NCI-H187 treated with DMSO at 0.1 percent for 48 hours (cell line): Measurements from ENCODE around the gene NEDD8.

Experiments
- DNase-seq: peaks from one replicate; lab custom pipeline; 2025; lab: John Stamatoyannopoulos, UW

NEDD8 gene

GRCh38 chr14:24232121-24232644 is at the start of gene NEDD8:
TSS of gene NEDD8 (minus strand) at chr14:24232367. CDS start at chr14:24232267, 100 bp downstream.
- DNase-seq, result peak; percentile 82

GRCh38 chr14:24281636-24282035 is 49.5 kb upstream of the NEDD8 start:
- DNase-seq, result no peak

GRCh38 chr14:24280797-24281460 is 48.8 kb upstream of the NEDD8 start:
- no peak for DNase-seq

GRCh38 chr14:24279301-24280186 is 47.4 kb upstream of the NEDD8 start:
- no peak for DNase-seq

- DNase-seq, result no peak
Measured at GRCh38 chr14:24278424-24278823, 46.3 kb upstream of the NEDD8 start.

- DNase-seq, result no peak
Measured at GRCh38 chr14:24277606-24278321, 45.6 kb upstream of the NEDD8 start.

GRCh38 chr14:24277071-24277470 is 44.9 kb upstream of the NEDD8 start:
- no peak for DNase-seq

- no peak for DNase-seq
Measured at GRCh38 chr14:24274101-24274543, 42.0 kb upstream of the NEDD8 start.

- DNase-seq, result no peak
Measured at GRCh38 chr14:24273422-24273998, 41.3 kb upstream of the NEDD8 start.

GRCh38 chr14:24272467-24272866 is 40.3 kb upstream of the NEDD8 start:
- DNase-seq, result no peak

GRCh38 chr14:24271834-24272263 is 39.7 kb upstream of the NEDD8 start:
- DNase-seq, result no peak

GRCh38 chr14:24271134-24271833 is 39.1 kb upstream of the NEDD8 start, which contains the start of gene RABGGTA:
TSS of gene RABGGTA (minus strand) at chr14:24271597. CDS start at chr14:24271115, 482 bp downstream.
- peak; percentile 69 for DNase-seq

- DNase-seq, result no peak
Measured at GRCh38 chr14:24270537-24271133, 38.5 kb upstream of the NEDD8 start.

GRCh38 chr14:24269910-24270536 is 37.9 kb upstream of the NEDD8 start:
- DNase-seq, result no peak

- DNase-seq, result no peak
Measured at GRCh38 chr14:24269368-24269767, 37.2 kb upstream of the NEDD8 start.

GRCh38 chr14:24268225-24268624 is 36.1 kb upstream of the NEDD8 start:
- no peak for DNase-seq

- DNase-seq, result no peak
Measured at GRCh38 chr14:24267516-24267915, 35.3 kb upstream of the NEDD8 start.

- DNase-seq, result no peak
Measured at GRCh38 chr14:24266344-24267244, 34.4 kb upstream of the NEDD8 start.

- DNase-seq, result no peak
Measured at GRCh38 chr14:24264298-24264697, 32.1 kb upstream of the NEDD8 start.
